HEK293T (cell line): Measurements from ENCODE around the gene HOXC4.

ENCODE experiments used
- BHLHE40 ChIP-seq: fragments of 450-650 bp; IDR thresholded peaks from 2 replicates; pipeline ENCODE4 v1.6.1; 2016; ENCODE audit warnings: mild to moderate bottlenecking, moderate library complexity, borderline replicate concordance
- FOXK2 ChIP-seq: fragments of 450-650 bp; IDR thresholded peaks from 2 replicates; pipeline ENCODE4 v1.6.1; 2016; ENCODE audit warnings: mild to moderate bottlenecking
- NFRKB ChIP-seq: fragments of 450-650 bp; IDR thresholded peaks from 2 replicates; pipeline ENCODE4 v1.6.1; 2016; ENCODE audit warnings: mild to moderate bottlenecking, moderate library complexity

DNA sequence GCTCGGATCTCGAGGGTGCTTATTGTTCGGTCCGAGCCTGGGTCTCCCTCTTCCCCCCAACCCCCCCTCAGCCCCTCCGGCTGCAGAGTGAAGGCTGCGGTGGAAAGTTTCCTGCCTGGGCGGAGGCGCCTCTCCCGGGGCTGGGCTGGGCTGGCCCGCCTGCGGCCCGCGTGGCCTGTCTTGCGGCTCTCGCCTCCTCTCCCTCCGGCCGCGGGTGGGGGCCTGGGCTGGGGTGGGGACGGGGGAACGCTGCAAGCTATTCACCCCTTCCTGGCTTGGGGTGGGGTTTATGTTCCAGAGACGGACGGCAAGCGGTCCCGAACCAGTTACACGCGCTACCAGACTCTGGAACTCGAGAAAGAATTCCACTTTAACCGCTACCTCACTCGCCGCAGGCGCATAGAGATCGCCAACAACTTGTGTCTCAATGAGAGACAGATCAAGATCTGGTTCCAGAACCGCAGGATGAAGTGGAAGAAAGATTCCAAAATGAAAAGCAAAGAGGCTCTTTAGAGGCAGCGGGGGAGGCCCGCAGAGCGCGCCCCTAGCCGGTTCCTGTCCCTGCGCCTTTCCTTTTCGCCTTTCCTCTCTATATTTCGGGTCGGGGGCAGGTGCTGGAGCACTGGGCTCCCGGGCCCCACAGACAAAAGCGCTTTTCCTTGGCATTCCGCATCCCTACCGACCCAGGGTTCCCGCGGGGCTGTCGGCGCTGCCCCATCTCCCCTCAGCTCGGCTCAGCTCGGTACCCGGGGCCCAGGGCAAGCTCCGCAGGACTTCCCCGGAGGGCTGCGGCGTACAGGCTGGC, 19.5 kb upstream of the HOXC4 start:
- TF ChIP-seq FOXK2 (no peak), BHLHE40 (no peak), NFRKB (no peak)
